Prostate gland (tissue), 2 donors: ENCODE data around the gene MBD3L4. TPM values are rescaled to one million over a fixed set of nuclear protein-coding genes. Genes with fewer than 3 reads are reported as not detected.

Source experiments
- DNase-seq: peaks from one replicate; pipeline ENCODE4 v3.0.0-alpha.2; 2019; ENCODE audit warnings: low spot score
- H3K27ac ChIP-seq, 2 donors: fragments of 200-600 bp; sonication (generic); 2 replicates each; pipeline ENCODE4 v1.5.1; 2017 to 2019
- H3K27me3 ChIP-seq: fragments of 200-600 bp; sonication (generic); replicated peaks from 2 replicates; pipeline ENCODE4 v1.5.1; 2019; ENCODE audit not compliant: insufficient read depth
- H3K36me3 ChIP-seq, 2 donors: fragments of 200-600 bp; sonication (generic); 1 replicate in 1 of 2; 2 replicates in 1 of 2; pipeline versions ENCODE4 v1.5.1 to v1.8.1; 2017 to 2019
- H3K4me1 ChIP-seq: fragments of 200-600 bp; sonication (generic); replicated peaks from 2 replicates; pipeline ENCODE4 v1.5.1; 2019
- H3K4me3 ChIP-seq, 2 donors: fragments of 200-600 bp; sonication (generic); 2 replicates each; pipeline ENCODE4 v1.5.1; 2017 to 2019
- H3K9me3 ChIP-seq: fragments of 200-600 bp; sonication (generic); 2 replicates; pipeline ENCODE4 v1.5.1; 2017
- POLR2A ChIP-seq: fragments of 450-650 bp; IDR thresholded peaks from one replicate; pipeline ENCODE4 v1.6.1; 2016; ENCODE audit warnings: antibody characterized with exemption, mild to moderate bottlenecking
- POLR2AphosphoS5 ChIP-seq: sonication (generic); formaldehyde crosslinking; IDR thresholded peaks from one replicate; pipeline ENCODE4 v1.6.1; 2017; ENCODE audit warnings: antibody characterized with exemption
- WGBS: methylation state at CpG from one replicate; pipeline ENCODE4 v1.1.5; 2018; 5-methylcytosine and 5-hydroxymethylcytosine counted together
- intact Hi-C: fragments of 100-400 bp; cut with DNase I; formaldehyde crosslinking; loops from one replicate; pipeline ENCODE4 v1.14.2; 2022
- total RNA-seq, 2 donors: library from RNA; depleted of rRNA; stranded (reverse); fragments of >200 nt; gene quantifications; one replicate each; pipeline ENCODE4 v1.1.0, GENCODE V29; 2016
- TF ChIP-seq, protein P1 (sequence below), 4 experiments: fragments of 200-600 bp in 2 of 4; fragments of 450-650 bp in 2 of 4; sonication (generic) in 2 of 4; IDR thresholded peaks; 1 replicate in 3 of 4; 2 replicates in 1 of 4; pipeline ENCODE4 v1.5.1; 2016 to 2019; ENCODE audit warnings: antibody characterized with exemption in 4 of 4, mild to moderate bottlenecking in 2 of 4, moderate library complexity in 2 of 4

MBD3L4 gene
- total RNA-seq, 2 donors from 2014 or later, result 1.5 TPM; not detected in 1

DNA sequence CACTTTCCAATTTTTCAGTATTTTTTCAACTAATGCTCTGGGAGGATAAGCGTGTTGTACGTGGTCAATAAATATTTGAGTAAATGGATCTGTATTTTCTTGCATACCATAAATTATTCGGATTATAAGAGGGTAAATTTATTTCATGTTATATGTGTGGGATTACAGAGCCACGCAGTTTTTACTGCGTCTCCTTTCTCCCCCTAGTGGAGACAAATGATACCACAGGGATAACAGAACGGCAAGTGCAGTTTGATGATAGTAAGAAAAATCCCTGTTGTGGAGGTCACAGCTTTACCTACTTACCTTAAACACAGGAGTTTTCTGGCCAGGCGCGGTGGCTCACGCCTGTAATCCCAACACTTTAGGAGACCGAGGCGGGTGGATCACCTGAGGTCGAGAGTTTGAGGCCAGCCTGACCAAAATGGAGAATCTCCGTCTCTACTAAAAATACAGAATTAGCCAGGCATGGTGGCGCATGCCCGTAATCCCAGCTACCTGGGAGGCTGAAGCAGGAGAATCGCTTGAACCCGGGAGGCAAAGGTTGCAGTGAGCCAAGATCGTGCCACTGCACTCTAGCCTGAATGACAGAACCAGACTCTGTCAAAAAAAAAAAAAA is 35.6 kb downstream of the MBD3L4 start:
- intact Hi-C loops, result no loop called here
- DNase-seq, result no peak
- TF ChIP-seq, protein P1, sequence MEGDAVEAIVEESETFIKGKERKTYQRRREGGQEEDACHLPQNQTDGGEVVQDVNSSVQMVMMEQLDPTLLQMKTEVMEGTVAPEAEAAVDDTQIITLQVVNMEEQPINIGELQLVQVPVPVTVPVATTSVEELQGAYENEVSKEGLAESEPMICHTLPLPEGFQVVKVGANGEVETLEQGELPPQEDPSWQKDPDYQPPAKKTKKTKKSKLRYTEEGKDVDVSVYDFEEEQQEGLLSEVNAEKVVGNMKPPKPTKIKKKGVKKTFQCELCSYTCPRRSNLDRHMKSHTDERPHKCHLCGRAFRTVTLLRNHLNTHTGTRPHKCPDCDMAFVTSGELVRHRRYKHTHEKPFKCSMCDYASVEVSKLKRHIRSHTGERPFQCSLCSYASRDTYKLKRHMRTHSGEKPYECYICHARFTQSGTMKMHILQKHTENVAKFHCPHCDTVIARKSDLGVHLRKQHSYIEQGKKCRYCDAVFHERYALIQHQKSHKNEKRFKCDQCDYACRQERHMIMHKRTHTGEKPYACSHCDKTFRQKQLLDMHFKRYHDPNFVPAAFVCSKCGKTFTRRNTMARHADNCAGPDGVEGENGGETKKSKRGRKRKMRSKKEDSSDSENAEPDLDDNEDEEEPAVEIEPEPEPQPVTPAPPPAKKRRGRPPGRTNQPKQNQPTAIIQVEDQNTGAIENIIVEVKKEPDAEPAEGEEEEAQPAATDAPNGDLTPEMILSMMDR (IDR thresholded peaks at IDR 0.05), result no peak
- no peak for TF ChIP-seq POLR2AphosphoS5
- no peak for TF ChIP-seq POLR2A
- Histone ChIP-seq H3K27ac (no peak overlapping the region), H3K36me3 (no peaks in the 10 kb centered on the region), H3K27me3 (peaks cover 2% of the 10 kb centered on the region), H3K4me1 (no peaks in the 10 kb centered on the region), H3K4me3 (no peak overlapping the region), H3K9me3 (no peaks in the 10 kb centered on the region)
- WGBS, result 94% methylated on average over 18 of the region's 18 CpGs

DNA sequence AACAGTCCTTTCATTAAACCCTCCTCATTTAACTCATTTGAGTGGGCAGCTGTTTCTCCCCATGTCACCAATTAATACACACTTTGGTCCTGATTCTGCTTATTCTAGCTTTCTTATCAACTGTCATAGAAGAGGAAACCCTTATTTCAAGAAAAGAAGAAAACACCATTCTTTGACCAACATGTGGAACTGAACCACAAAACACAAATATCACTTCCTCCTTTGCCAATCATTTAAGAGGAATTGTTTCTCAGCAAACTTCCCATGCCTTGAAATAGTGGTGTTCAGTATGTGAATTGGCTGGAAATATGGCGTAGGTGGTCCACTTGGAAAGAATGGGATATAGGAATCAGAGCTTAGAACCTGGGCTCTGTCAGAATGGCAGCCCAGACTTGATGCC is 39.2 kb downstream of the MBD3L4 start:
- Histone ChIP-seq H3K9me3 (no peaks in the 10 kb centered on the region), H3K27ac (no peak overlapping the region), H3K4me3 (no peak overlapping the region), H3K27me3 (peaks cover 2% of the 10 kb centered on the region), H3K4me1 (no peaks in the 10 kb centered on the region), H3K36me3 (no peaks in the 10 kb centered on the region)
- intact Hi-C loops, result no loop called here
- WGBS, result 91% methylated on average over 1 of the region's 1 CpG
- TF ChIP-seq POLR2AphosphoS5, result no peak
- TF ChIP-seq, protein P1 (IDR thresholded peaks at IDR 0.05), result no peak
- no peak for TF ChIP-seq POLR2A
- no peak for DNase-seq

DNA sequence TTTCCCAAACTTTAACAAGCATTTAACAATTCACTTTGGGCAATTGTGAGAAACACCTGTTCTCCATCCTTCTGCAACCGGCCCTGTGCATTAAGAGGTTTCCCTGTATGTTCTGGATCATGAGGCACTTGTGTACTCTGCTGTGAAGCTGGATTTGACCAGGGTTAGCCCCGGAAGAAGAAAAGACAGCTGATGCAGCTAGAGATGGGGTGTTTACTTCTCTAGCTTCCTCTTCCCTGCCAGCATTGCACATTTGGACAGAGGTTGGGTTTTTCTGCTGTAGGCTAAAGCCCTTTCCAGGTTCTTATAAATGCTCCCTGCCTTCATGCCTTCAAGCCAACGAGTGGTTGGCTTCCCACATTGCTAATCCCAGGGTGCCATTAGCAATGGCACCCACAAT is 39.6 kb downstream of the MBD3L4 start:
- DNase-seq, result no peak
- TF ChIP-seq POLR2A, result no peak
- Histone ChIP-seq H3K36me3 (no peaks in the 10 kb centered on the region), H3K4me3 (no peak overlapping the region), H3K27me3 (peaks cover 2% of the 10 kb centered on the region), H3K4me1 (no peaks in the 10 kb centered on the region), H3K27ac (no peak overlapping the region), H3K9me3 (no peaks in the 10 kb centered on the region)
- intact Hi-C loops, result no loop called here
- WGBS, result 68% methylated on average over 3 of the region's 3 CpGs

DNA sequence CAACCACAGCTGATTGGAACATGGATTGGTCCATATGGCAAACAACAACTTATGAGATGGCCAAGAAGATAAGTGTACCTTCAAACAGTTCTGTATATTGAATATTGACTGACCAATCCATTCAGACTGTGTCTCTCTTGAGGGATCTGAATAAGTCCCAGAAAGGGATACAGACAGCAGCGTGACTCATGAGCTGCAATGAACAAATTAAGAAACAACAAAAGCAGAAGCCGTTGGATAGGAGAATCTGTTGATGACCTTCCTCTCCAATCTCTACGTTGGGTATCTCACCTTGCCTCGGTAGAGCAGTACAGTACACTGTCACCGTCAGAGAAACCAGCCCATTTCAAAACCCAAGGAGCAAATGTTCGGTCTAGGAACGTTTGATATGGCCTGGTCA is 40.0 kb downstream of the MBD3L4 start:
- H3K4me3 ChIP-seq, result no peak overlapping the region
- no peak overlapping the region for H3K27ac ChIP-seq
- no peak for TF ChIP-seq POLR2AphosphoS5
- TF ChIP-seq, protein P1 (IDR thresholded peaks at IDR 0.05), result no peak
- no peaks in the 10 kb centered on the region for H3K9me3 ChIP-seq
- H3K27me3 ChIP-seq, result peaks cover 2% of the 10 kb centered on the region
- no peaks in the 10 kb centered on the region for H3K36me3 ChIP-seq
- 79% methylated on average over 7 of the region's 7 CpGs for WGBS
- no peaks in the 10 kb centered on the region for H3K4me1 ChIP-seq
- DNase-seq, result no peak
- intact Hi-C loops, result no loop called here

DNA sequence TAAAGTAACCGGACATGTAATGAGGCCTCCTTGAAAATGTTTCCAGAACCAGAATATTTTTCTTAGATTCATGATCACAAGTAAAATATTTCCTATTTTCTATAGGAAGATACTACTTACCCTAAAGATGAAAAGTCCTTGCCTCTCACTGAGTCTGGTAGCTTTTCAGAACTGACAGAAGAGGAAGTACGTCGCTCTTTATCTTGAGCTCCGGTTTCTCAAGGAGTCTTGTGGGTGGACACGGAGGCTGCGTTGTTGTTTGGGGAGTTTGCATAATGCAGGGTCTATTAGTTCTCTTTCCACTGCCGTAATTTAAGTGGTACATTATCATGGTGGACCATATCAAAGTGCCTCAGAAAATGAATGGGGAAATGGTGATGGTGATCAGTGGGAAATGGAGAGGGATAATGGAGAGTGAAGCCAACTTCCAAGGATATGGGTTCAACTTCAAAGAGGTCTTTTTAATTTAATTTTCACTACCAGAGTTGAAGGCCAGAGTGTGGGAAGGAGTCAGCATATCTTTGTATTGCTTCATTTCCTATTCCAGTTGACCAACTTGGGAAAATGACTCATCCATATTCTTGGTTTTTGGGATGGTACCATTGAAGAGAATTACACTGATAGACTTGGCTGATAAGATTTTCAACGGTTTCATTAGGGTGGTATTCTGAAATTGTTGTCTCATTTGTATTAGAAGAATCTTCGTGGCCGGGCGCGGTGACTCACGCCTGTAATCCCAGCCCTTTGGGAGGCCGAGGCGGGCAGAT is 42.1 kb downstream of the MBD3L4 start:
- H3K9me3 ChIP-seq, result no peaks in the 10 kb centered on the region
- intact Hi-C loops, result no loop called here
- no peak overlapping the region for H3K4me3 ChIP-seq
- WGBS, result 86% methylated on average over 15 of the region's 15 CpGs
- H3K4me1 ChIP-seq, result no peaks in the 10 kb centered on the region
- H3K27me3 ChIP-seq, result peaks cover 2% of the 10 kb centered on the region
- TF ChIP-seq, protein P1 (IDR thresholded peaks at IDR 0.05), result no peak
- TF ChIP-seq POLR2A (no peak), POLR2AphosphoS5 (no peak)
- H3K36me3 ChIP-seq, result no peaks in the 10 kb centered on the region
- no peak for DNase-seq
- H3K27ac ChIP-seq, result no peak overlapping the region
